GM06990 (cell line): ENCODE data around the gene ATOH8.

Experiments
- DNase-seq: peaks from one replicate; pipeline ENCODE4 v3.0.0-alpha.2; 2011; ENCODE audit not compliant: insufficient read length; ENCODE audit errors: extremely low read depth
- H3K27me3 ChIP-seq: replicated peaks from 2 replicates; pipeline ENCODE4 v1.6.0; 2011; ENCODE audit warnings: low read length; ENCODE audit not compliant: control insufficient read depth, insufficient read depth
- H3K36me3 ChIP-seq: 2 replicates; pipeline ENCODE4 v1.5.1; 2011; ENCODE audit warnings: low read length; ENCODE audit not compliant: control insufficient read depth, insufficient read depth
- H3K4me3 ChIP-seq: replicated peaks from 2 replicates; pipeline ENCODE4 v1.5.1; 2011; ENCODE audit warnings: low read depth, mild to moderate bottlenecking, control low read depth, low read length
- TF ChIP-seq, protein P1 (sequence below): IDR thresholded peaks from 2 replicates; pipeline ENCODE4 v1.5.1; 2011; ENCODE audit warnings: low read length, control low read depth, mild to moderate bottlenecking, inconsistent platforms; ENCODE audit not compliant: insufficient read depth, poor library complexity, severe bottlenecking

The ATOH8 gene

DNA sequence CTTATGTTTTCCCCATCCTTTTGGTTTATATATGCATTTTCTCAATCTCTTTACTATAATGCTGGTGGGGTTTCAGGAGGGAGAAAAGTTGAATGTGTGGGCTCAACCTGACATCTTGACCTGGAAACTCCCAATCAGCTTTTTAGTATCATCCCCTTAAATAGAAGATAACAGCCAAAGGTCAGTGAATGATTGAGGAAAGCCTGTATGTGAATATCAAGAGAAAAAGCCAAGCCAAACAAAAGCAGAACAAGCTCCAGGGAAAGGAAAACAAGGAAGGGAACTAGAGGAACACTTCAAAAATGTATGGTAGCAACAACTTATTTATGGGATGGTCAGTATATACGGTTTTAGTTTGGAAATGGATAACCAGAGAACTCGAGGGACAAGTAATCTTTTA is 28.3 kb upstream of the ATOH8 start:
- H3K4me3 ChIP-seq = no peak overlapping the region
- no peaks in the 10 kb centered on the region; the same call in 1 of the 2 replicates for H3K27me3 ChIP-seq
- no peak for DNase-seq
- TF ChIP-seq, protein P1, sequence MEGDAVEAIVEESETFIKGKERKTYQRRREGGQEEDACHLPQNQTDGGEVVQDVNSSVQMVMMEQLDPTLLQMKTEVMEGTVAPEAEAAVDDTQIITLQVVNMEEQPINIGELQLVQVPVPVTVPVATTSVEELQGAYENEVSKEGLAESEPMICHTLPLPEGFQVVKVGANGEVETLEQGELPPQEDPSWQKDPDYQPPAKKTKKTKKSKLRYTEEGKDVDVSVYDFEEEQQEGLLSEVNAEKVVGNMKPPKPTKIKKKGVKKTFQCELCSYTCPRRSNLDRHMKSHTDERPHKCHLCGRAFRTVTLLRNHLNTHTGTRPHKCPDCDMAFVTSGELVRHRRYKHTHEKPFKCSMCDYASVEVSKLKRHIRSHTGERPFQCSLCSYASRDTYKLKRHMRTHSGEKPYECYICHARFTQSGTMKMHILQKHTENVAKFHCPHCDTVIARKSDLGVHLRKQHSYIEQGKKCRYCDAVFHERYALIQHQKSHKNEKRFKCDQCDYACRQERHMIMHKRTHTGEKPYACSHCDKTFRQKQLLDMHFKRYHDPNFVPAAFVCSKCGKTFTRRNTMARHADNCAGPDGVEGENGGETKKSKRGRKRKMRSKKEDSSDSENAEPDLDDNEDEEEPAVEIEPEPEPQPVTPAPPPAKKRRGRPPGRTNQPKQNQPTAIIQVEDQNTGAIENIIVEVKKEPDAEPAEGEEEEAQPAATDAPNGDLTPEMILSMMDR = no peak
- no peaks in the 10 kb centered on the region for H3K36me3 ChIP-seq

DNA sequence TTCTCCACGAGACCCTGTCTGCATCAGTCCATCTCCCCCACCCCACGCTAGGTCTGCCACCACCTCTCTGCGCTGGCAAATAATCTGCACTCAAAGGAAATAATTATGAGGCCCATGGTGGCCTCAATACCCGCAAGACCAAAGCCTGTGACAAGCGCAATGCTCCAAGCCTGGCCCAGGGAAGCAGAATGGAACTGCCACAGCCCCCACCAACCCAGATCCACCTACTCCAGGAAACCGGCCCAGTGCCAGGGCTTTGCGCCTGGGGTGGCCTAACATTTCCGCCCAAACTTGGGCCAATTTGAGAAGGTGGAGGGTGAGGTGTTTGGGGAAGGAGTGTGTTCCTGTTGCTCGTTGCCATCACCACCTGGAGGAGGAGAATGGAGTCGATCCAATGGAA is 26.0 kb upstream of the ATOH8 start:
- no peaks in the 10 kb centered on the region for H3K36me3 ChIP-seq
- TF ChIP-seq, protein P1 = no peak
- H3K4me3 ChIP-seq = no peak overlapping the region
- no peak for DNase-seq
- no peaks in the 10 kb centered on the region for H3K27me3 ChIP-seq

DNA sequence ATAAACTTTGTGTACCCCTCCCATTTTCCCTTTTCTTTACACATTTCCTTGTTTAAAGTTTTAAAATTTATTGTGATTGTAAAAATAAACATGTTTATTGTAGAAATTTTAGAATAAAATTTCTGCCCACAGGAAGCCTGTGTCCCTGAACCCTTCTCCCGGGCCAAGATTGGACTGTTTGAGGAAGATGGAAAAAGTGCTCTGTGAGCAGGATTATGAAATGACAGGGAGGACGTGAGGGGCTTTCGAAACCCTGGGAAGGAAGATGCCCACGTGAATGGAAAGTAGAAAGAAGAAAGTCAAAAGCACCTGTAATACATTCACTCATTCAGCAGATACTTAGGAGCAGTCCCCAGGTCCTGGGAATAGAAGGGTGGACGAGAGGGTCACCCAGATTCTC is 25.4 kb upstream of the ATOH8 start:
- H3K36me3 ChIP-seq = no peaks in the 10 kb centered on the region
- H3K27me3 ChIP-seq = no peaks in the 10 kb centered on the region
- TF ChIP-seq, protein P1 = no peak
- no peak overlapping the region for H3K4me3 ChIP-seq
- DNase-seq = no peak

DNA sequence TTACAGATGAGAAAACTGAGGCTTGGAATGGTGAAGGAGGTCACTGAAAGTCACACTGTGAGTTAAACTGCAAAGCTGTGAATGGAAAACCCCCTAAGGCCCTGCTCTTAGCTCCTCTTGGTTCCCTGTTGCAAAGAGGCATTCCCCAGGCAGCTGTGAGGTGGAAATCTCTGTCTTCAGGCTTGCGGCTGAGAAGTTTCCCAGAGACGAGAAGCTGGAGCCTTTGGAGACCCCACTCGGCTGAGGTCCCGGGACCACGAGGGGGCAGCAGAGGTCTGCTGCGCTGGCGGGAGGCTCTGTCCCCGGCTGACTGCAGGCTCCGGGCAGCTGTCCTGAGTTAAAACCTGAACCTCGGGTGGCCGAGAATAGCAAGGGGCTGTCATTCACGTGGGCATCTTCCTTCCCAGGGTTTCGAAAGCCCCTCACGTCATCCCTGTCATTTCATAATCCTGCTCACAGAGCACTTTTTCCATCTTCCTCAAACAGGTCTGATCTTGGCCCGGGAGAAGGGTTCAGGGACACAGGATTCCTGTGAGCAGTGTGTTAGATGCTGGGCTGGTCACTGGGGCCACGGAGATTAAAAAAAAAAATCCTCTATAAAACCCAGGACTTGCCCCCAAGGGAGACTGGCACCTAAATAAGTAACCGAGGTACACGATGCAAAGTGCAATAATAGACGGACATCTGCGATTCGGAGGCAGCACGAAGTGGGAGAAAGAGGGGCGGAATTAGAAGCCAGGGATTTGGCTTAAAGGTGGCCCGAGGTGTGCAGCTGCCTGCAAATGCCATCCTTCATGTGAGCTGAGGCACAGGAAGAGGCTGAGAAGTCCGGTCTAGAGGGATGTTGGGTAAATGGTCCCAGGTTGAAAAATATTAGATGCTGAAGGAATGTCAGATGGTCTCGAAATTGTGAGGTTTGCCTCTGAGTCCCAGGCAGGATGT is 24.6 kb upstream of the ATOH8 start:
- Histone ChIP-seq H3K4me3 (no peak overlapping the region), H3K36me3 (no peaks in the 10 kb centered on the region), H3K27me3 (no peaks in the 10 kb centered on the region)
- DNase-seq = peak; percentile 76
- TF ChIP-seq, protein P1 = peak; percentile 99

DNA sequence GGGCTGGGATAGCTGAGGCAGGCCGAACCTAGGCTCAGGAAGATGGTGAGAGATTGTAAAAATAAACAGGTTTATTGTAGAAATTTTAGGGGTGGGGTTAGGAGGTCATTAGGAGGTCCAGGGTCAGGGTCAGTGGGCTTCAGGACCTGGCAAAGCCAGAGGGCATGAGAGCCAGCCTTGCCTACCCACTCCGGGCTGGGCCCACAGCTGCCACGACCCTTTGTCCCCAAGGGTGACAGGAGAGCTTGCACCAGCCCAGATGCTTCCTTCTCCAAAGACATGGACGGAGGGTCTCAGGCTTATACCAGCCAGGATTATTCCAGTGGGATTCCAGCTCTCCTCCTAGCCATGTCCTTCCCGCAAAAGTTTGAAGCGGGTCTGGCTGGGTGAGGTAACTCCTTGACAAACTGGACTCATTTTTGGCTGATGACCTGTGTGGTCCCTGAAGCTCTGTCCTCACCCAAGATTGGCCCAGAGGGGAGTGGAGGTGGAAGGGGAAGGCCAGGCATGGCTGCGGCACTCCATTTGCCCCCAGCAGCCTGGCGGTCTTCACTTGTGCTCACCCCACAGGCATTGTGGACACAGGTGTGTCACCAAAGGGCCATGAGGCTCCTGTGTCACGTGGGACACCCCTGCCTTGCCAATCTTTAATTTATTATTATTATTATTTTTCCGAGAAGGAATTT is 23.8 kb upstream of the ATOH8 start:
- no peaks in the 10 kb centered on the region for H3K36me3 ChIP-seq
- TF ChIP-seq, protein P1 = no peak
- no peak for DNase-seq
- H3K27me3 ChIP-seq = no peaks in the 10 kb centered on the region
- no peak overlapping the region for H3K4me3 ChIP-seq
